Measurements from ENCODE around the gene SHROOM2. TPM values are rescaled to one million over a fixed set of nuclear protein-coding genes. Genes with fewer than 3 reads are reported as not detected.

The SHROOM2 gene
- polyA plus RNA-seq, 4 donors: 9.6 to 21.7 (median 17.3) TPM

DNA sequence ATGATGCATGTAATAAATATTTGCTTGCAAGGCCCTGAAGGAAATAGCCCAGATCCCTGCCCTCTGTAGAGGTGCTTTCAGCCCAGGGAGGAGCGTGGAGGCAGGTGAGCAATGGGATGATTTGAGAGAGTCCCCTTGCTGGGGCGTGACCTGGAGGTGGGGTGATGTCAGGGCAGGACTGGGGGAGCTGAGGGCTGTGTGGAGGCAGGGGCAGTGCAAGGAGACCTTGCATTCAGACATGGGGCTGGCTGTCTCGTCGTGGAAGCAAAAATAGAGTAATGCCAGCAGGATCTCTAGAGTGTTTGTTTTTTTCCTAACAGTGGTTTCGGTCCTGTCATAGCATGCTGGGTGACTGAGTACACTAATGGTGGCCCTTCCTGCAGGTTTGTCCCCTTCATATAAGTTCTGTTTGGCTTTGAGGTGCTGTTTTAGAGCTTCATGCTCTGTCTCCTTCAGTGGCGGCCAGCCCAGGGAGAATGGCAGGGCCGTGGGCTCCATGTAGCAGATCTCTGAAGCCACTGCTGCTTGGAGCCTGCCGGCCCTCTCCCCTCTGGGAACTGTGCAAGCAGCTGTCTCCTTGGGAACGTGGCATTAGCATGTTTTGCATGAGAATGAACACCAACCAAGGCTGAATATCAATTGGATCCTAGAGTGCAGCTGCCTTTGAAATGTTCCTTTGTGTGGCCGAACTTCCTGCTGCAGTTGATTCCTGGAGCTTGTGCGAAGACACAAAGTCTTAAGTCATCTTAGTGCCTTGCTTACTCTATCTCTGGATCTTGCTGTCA is 141.7 kb downstream of the SHROOM2 start:
- no peak for DNase-seq (ENCODE audit: low read depth in 4 of 4, low spot score in 3 of 4)

DNA sequence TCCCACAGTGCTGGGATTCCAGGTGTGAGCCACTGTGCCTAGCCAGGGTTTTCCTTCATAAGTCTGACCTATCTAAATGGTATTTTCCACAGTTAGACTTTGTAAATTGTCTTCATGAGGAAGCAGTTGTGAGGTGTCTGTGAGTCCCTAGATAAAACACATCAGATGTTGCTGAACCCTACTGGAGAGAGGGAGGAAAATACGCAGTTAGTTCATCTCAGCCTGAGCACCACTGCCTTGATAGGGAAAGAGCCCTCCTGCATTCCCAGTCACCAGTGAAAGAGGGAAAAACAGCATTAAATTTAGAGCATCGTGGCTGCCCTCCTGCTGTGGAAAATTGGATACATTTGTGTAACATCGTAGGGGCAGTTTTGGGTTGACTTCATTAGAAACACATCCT is 149.2 kb downstream of the SHROOM2 start:
- no peak for DNase-seq (ENCODE audit: low read depth in 4 of 4, low spot score in 3 of 4)

DNA sequence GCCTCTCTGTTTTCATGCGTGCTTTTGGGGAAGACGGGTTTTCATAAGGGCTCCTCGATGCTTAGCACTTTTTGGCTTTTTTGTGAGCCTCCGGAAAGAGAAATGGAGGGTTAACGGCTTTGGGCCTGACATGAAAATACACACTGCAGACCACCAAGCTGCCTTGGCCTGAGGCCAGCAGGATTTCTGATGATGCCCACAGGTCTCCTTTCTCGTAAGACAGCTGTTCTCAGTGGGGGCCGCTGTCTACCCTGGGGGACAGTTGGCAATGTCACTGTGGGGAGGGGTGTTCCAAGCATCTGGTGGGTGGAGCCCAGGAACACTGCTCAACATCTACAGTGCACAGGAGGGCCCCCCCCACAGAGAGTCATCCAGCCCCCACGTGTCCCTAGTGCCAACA is 151.5 kb downstream of the SHROOM2 start:
- DNase-seq (ENCODE audit: low read depth in 4 of 4, low spot score in 3 of 4): no peak

DNA sequence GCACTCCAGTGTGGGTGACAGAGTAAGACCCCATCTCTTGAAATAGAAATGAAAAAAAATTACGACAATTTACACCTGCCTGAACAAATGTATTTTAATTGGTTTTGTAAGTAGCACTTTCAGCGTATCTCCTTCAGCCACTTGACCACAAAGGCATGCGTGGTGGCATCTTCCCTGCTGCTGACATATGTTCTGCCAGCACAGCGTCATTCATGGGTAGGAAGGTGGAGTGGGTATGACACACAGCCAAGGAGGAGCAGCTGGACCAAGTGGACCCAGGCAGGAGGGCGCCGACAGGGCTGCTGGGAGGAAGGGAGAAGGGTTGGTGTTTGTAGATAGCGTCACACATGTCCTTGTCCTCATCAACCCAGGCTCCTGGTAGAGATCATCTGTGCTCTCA is 152.3 kb downstream of the SHROOM2 start:
- no peak for DNase-seq (ENCODE audit: low read depth in 4 of 4, low spot score in 3 of 4)

DNA sequence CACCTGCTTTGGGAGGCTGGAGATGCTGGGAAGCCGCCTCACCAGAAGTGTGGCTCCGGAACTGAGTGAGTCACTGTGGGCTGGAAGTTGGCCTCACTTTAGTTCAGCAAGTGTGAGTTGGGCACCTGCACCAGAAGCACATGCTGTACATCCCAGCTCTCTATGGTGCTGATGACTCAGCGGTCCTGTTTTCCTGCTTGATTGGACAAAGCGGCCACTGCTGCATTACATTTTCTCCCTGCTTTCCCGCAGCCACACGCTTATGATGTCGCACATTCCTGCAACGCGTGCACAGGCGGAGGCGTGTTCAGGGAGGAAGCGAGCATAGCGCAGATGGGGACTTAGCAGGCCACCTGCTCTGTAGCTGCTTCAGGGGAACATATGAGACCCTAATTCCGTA is 154.2 kb downstream of the SHROOM2 start:
- DNase-seq (ENCODE audit: low read depth in 4 of 4, low spot score in 3 of 4): no peak

DNA sequence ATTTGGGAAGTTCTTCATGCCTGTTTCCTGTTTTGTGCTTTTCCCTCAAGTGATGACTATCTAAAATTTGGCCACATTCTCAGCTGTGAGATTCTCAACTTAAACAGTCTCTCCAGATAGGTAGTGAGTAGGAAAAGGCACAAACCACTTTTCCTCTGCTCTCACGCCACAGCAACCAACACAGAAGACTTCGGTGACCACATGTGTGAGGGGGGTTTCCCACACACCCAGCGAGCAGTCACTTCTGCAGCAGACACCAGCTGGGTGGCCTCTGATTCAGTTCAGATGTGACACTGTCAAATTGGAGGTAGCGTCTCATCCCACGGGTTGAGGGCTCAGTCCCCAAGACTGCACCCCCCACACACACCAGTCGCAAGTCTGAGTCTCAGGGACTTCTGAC is 155.9 kb downstream of the SHROOM2 start:
- DNase-seq (ENCODE audit: low read depth in 4 of 4, low spot score in 3 of 4): no peak

DNA sequence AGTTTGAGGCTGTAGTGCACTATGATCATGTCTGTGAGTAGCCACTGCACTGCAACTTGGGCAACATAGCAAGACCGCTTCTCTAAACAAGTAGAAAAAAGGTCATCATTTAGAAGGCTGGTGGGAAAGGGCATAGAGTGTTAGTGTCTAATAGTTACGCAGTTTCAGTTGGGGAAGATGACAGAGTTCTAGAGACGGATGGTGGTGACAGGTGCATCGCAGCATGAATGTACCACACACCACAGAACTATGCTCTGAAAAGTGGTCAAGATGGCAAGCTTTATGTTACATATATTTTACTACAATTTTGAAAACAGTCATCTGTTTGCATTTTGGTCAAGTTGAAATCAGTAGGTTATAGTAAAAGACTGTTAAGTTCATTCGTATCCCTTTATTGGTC is 157.2 kb downstream of the SHROOM2 start:
- no peak for DNase-seq (ENCODE audit: low read depth in 4 of 4, low spot score in 3 of 4)

DNA sequence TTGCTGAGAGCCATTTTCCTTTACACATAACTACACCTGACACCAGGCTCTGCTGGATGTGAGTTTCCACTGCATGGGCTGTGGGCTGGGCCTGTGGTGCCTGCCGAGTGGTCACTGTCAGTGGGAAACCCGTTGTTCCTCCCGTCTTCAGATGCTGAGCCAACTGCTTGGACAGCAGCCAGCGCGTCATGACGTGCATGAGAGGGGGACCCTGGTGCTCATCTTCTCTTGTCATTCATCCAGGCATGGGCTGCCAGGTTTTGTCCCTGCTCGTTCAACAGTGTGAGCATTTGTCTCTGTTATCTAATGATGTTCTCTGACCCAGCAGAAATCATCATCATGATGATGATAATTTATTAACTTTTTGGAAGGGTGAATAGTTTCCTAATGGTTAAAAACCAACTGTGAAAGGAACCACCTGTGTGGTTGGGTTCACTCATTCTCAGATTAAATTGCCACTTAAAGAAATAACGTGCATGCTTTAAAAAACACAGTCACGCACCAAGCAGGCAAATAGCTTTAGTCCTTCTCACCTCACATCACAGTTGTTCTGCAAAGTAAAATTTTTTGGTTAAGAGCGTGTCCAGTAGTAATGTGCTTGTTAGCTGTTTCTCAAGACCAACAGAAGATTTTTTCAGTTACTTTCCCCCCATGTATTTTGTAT is 161.0 kb downstream of the SHROOM2 start:
- DNase-seq (ENCODE audit: low read depth in 4 of 4, low spot score in 3 of 4): no peak

DNA sequence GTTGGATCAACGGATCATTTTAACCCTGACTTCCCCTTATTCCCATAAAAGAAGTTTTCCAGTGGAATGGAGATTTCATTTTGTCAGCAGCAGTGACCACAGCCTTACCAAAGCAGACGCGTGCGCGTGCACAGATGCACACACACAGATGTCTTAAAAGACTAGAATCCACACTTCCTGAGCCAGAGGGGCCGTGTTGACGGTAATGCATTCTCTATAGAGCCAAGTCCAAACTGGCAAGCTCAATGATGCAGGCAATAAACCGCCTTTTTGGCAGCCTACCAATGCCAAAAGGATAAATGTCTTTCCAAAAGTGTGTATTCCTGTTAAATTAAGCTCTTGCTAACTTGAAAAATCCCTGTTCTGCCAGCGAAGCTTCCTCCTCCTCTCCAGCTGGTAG is 162.2 kb downstream of the SHROOM2 start:
- no peak for DNase-seq (ENCODE audit: low read depth in 4 of 4, low spot score in 3 of 4)

DNA sequence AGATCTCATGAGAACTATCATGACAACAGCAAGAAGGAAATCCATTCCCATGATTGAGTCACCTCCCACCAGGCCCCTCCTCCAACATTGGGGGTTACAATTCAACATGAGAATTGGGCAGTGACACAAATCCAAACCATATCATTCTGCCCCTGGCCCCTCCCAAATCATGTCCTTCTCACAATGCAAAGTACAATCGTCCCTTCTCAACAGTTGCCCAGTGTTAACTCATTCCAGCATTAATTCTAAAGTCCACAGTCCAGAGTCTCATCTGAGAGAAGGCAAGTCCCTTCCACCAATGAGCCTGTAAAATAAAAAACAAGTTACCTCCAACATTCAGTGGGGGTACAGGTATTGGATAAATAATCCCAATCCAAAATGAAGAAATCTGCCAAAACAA is 166.1 kb downstream of the SHROOM2 start:
- DNase-seq (ENCODE audit: low read depth in 4 of 4, low spot score in 3 of 4): no peak

DNA sequence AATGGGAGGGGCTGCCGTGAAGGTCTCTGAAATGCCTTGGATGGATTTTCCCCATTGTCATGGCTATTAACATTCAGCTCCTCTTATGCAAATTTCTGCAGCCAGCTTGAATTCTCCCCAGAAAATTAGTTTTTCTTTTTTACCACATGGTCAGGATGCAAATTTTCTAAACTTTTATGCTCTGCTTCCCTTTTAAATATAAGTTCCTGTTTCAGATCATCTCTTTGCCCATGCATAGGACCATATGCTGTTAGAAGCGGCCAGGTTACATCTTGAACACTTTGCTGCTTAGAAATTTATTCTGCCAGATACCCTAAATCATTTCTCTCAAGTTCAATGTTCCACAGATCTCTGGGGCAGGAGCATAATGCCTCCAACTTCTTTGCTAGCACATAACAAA is 167.2 kb downstream of the SHROOM2 start:
- no peak for DNase-seq (ENCODE audit: low read depth in 4 of 4, low spot score in 3 of 4)

DNA sequence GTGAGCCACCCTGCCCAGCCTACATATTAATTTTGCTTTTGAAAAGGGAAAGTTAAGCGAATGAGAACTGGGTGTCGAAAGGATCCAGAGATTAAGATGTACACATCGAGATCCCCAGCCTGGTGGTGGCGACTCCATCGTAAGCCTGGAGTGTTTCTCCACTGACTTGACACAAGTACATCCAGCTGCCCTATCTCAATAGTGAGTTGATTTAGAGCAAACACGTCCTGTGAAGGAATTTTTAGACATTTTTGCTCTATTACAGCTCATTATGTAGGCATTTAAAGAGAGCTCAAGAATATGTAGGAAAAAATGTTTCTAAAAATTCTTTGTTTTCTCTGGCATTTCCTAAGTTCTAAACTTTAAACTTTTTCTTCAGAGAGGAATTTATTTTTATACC is 169.3 kb downstream of the SHROOM2 start:
- no peak for DNase-seq (ENCODE audit: low read depth in 4 of 4, low spot score in 3 of 4)

DNA sequence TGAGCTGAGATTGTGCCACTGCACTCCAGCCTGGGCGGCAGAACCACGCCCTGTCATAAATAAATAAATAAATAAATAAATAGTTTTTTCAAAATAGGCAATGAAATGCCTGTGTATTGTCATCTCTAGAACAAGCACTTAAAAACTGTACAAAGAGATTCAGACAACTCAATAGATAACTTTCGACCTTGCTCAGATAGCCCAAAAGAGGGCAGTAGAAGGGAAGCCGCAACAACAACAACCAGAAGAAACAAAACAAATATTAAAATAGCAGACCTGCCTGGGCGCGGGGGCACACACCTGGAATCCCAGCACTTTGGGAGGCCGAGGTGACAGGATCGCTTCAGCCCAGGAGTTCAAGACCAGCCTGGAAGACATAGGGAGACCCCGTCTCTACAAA is 171.5 kb downstream of the SHROOM2 start:
- no peak for DNase-seq (ENCODE audit: low read depth in 4 of 4, low spot score in 3 of 4)

DNA sequence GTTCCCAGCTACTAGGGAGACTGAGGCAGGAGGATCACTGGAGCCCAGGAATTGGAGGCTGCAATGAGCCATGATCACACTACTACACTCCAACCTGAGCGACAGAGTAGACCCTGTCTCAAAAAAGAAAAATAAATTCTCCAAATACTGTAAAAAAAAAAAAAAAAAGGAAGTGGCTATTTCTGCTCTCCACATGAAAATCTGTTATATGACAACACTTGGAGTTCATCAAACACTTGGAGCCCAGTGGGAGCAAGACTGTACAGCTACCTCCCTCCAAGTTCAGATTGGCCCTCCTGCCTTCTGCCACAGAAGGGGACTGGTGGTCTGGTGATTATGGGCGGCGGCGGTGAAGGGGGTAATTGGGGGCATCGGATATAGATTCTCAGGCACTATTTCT is 172.0 kb downstream of the SHROOM2 start:
- no peak for DNase-seq (ENCODE audit: low read depth in 4 of 4, low spot score in 3 of 4)

DNA sequence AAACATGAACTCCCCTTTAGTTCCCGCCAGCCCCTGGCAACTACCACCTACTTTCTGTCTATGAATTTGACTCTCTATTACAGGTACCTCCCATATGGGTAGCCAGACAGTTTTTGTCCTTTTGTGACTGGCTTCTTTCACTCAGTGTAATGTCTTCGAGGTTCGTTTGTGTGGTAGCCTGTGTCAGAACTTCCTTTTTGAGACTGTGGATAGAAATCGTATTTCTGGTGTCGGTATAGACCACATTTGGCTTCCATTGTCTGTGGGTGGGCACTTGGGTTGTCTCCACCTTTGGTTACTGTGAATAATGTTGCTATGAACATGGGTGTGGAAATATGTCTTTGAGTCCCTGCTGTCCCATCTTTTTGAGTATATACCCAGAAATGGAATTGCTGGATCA is 175.5 kb downstream of the SHROOM2 start:
- DNase-seq (ENCODE audit: low read depth in 4 of 4, low spot score in 3 of 4): no peak

DNA sequence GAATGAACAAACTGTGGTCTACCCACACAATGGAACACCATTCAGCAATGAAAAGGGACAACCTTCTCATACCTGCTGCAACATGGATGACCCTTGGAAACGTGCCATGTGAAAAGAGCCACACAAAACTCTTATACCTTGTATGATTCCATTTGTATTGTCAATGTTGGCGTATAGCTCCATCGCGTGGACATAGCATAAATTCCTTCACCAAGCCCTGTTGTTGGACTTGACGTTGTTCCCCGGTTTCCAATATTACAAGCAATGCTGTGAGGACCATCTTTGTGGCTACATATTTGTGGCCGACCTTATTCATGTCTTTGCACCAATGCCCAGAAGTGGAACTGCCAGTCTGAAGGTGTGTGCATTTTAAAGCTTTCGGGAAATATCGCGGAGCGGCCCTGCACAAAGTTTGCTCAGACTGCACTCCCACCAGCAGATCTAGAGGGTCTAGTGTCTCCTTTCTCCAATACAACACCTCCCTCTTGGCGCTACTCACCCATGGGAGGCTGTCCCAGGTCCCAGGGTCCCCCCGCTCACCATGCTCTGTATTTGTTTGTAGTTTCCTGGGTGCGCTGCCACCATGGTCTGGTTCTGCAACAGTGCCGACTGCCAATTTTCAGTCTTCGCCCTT is 180.7 kb downstream of the SHROOM2 start, which contains the start of gene CLDN34:
CLDN34 (plus strand) TSS at position 584 of the 634 bp plus-strand sequence; CDS start at position 584, 0 bp downstream.
- no peak for DNase-seq (ENCODE audit: low read depth in 4 of 4, low spot score in 3 of 4)

DNA sequence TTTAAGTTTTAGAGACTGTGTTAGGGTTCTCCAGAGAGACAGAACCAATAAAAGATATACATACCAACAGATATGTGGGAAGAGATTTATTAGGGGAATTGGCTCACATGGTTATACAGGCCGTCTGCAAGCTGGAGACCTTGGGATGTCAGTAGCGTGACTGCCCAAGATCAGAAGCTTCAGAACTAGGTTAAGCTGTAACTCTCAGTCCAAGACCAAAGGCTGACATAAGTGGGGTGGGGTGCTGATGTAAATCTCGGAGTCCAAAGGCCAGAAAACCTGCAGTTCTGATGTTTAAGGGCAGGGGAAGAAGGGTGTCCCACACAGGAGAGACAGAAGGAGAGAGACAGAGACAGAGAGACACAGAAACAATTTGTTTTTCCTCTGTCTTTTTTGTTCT is 191.4 kb downstream of the SHROOM2 start:
- DNase-seq (ENCODE audit: low read depth in 4 of 4, low spot score in 3 of 4): no peak

DNA sequence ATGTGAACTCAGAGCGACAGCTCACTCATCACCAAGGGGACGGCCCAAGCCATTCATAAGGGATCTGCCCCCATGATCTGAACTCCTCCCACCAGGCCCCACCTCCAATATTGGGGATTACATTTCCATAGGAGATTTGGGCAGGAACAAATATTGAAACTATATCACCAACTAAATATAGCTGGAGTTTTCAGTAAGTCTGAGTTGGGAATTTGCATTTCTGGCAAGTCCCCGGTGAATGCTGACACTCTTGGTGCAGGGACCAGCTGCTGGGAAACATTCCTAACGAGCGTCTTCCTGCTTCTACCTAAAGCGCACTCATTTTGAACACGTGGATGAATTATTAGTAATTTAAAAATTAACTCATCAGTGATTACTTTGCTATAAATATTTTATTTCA is 194.2 kb downstream of the SHROOM2 start:
- DNase-seq (ENCODE audit: low read depth in 4 of 4, low spot score in 3 of 4): no peak

DNA sequence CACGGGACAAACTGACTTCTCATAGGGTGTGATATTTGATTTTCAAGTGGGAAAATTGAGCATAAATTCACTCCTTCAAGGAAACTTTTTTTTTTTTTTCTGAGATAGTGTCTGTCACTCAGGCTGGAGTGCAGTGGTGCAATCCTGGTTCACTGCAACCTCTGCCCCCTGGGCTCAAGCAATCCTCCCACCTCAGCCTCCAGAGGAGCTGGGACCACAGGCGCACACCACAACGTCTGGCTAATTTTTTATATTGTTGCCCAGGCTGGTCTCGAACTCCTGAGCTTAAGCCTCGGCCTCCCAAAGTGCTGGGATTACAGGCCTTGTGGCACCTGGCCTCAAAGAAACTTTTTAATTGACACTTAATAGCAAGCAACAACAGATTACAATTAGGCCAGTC is 194.7 kb downstream of the SHROOM2 start:
- no peak for DNase-seq (ENCODE audit: low read depth in 4 of 4, low spot score in 3 of 4)

DNA sequence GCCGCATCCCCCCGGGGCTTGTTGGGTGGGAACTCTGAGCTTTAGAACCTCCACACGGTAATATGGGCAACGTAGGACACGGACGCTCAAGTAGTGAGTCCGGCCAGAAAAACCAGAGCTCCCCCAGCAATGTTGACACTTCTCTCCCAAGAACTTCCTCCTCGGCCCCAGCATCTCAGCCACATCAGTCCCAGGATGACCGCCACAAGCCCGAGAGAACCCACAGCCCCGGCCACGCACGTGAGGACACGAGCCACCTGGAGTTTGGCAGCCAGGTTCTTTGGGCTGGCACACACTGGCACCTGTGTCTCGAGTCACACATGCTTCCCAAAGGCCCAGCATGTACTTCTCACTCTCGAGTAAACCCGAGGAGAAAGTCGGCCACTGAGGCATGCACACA is 197.2 kb downstream of the SHROOM2 start:
- DNase-seq (ENCODE audit: low read depth in 4 of 4, low spot score in 3 of 4): no peak

DNA sequence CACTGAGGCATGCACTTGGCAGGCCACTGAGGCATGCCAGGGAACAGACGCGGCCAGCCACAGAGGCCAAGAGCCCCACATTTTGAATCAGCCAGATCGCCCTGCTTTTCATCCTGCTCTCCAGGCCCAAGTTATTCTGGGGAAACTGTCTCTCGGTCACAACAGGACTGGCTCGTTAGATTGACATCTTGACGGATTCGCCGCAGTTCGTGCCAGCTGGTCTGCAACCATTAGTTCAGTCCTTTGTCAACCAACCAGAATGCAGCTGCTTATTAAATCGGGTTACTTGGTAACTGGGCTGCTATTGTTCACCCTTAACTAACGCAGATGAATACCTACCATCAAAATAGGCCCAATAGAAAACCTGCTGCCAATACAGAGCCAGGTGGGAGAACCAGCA is 197.6 kb downstream of the SHROOM2 start:
- no peak for DNase-seq (ENCODE audit: low read depth in 4 of 4, low spot score in 3 of 4)

DNA sequence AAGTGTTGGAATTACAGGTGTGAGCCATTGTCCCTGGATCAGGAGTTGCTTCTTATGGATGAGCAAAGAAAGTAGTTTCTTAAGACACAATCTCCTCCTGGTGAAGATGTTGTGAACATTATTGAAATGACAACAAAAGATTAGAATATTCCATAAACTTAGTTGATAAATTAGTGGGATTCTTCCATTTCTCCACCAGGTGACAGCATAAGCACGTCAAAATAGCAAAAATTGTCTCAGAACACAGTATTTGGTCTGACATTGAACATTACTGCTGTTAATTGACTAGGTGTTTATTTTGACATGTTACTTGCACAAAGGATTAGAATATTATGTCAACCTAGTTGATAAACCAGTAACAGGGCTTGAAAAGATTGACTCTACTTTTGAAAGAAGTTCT is 202.5 kb downstream of the SHROOM2 start:
- no peak for DNase-seq (ENCODE audit: low read depth in 4 of 4, low spot score in 3 of 4)
